HG03280 (cell line): Measurements from ENCODE around the gene HVCN1.
"Not testable (repeated sequence)": the region's sequence is repeated elsewhere in the genome, so short reads cannot be mapped to it uniquely, and the experiment has no call there.

Source experiments
- ATAC-seq: cut with Tn5 transposase; IDR thresholded peaks from one replicate; pipeline ENCODE4 v1.9.1; 2021; ENCODE audit warnings: mild to moderate bottlenecking, moderate library complexity; ENCODE audit not compliant: unreplicated experiment

HVCN1 gene, protein sequence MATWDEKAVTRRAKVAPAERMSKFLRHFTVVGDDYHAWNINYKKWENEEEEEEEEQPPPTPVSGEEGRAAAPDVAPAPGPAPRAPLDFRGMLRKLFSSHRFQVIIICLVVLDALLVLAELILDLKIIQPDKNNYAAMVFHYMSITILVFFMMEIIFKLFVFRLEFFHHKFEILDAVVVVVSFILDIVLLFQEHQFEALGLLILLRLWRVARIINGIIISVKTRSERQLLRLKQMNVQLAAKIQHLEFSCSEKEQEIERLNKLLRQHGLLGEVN

DNA sequence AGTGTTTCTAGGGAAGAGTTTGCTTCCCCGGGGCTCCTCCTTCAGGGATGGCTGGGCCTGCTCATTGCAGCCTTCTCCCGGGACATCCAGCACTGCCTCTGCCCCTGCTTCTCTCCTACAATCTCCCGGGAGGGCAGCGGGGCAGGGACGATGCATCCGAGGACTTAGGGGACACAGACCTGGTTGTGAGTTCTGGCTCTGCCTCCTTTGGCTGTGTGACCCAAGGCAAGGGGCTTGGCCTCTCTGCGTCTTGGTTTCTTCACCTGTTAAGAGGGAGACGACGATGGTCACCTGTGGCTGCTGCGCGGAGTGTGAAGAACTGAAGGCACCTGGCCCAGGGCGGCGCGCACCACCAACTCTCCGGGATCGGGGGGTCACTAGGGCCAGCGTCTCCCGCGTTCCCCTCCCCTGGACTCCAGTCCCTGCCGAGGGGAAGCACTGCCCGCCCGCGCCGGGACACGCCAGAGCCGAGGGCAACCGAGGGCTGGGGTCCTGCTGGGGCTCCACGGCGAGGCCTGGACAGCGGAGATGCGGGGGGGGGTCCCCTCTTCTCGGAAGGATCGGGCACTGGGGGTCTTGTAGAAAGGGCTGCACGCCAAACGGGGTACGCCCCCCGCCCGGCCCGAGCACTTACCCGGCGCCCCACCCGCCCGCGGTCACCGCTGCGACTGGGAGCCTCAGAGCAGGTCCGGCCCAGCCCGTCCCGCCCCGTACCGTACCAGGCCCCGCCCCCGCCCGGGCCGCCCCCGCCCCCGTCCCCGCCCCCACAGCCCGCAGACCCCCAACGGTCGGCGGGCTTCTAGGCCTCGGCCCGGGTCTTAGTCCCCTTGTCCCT lies at the start of gene HVCN1:
Gene HVCN1, minus strand, starts transcription at position 670 of the 835 bp plus-strand sequence. CDS start 5,870 bp downstream, outside the sequence.
- no peak for ATAC-seq

DNA sequence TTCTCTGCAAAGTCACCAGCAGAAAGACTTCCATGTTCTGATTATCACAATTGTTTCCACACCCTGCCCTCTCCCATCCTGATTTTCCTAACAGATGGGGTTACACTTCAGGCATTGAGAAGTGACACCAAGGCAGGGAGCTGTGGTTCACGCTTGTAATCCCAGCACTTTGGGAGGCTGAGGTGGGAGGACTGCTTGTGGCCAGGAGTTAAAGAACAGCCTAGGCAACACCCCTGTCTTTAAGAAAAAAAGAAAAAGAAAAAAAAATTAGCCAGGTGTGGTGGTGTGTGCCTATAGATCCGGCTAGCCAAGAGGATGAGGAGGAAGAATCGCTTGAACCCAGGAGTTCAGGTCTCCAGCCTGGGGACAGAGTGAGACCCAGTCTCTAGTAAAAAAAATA lies 48.6 kb upstream of the HVCN1 start:
- no peak for ATAC-seq

DNA sequence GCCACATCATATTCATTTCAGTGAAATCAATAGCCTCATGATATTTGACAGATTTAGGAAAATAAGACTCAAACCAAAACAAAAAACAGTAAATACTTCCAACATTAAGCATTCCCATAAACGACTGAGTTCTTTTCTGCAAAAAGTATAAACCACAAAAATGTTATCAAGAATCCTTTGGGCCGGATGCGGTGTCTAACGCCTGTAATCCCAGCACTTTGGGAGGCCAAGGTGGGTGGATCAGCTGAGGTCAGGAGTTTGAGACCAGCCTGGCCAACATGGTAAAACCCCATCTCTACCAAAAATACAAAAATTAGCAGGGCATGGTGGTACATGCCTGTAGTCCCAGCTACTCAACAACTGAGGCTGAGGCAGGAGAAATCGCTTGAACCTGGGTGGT lies 48.1 kb upstream of the HVCN1 start:
- not testable (repeated sequence) for ATAC-seq

DNA sequence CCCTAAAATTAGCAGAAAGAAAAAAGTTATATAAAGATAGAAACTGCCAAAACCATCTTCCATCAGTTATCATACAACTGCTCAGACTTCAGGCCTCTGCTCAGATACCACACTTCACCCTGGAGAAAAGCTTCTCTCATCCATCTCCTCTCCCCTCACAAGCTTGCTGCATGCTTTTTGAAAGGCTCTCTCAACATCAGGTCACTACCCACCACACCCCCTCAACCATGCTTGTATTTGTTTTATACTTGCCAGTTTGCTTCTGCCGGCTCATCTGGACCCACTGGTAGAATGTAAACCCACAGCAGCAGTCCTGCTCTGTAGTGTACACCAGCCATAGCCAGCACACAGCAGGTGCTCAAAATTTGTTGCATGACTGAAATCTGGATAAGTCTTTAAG lies 45.0 kb upstream of the HVCN1 start:
- no peak for ATAC-seq

DNA sequence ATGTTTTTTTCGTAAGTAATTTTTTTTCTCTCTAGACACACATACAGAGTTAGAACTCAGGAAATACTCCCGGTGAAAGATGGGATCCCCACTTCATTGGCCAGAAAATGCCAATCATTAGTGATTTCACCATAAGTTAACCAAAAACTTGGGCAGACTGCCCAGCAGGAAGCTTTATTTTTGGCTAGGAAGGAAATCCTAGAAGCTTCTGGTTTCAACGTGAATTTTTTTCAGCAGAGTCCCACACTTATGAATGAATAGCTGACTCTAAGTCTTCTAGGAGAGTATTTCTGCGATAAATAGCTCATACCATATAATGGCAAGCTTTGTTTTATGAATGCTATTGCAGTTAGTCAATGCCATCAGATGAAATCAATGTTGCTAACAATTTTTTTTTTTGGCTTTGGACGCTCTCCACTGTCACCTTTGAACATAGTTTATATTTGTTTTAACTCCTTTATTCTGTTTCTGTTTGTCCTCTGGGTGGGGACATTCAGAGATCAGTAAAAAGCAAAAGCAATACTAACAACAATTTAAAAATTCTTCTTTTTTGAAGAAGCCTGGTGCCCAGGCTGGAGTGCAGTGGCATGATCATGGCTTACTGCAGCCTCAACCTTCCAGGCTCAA lies 44.3 kb upstream of the HVCN1 start:
- ATAC-seq = no peak

DNA sequence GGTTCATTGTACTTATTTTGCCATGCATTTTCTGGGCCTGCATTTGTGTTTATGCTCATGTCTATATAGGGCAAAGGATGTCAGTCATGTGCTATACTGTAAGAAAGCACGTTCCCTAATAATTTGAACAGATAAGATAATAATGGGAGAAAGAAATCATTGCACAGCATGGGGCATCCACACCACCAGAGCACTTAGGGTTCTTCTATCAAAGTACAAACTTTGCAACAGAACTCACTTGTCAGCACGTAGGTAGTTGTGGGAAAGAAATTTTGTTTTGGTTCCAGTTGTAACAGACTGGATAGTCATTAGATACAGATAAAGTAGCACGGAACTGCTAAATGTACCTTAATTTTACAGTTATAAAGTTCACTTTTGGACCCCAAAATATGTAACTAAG lies 43.7 kb upstream of the HVCN1 start:
- ATAC-seq = no peak

DNA sequence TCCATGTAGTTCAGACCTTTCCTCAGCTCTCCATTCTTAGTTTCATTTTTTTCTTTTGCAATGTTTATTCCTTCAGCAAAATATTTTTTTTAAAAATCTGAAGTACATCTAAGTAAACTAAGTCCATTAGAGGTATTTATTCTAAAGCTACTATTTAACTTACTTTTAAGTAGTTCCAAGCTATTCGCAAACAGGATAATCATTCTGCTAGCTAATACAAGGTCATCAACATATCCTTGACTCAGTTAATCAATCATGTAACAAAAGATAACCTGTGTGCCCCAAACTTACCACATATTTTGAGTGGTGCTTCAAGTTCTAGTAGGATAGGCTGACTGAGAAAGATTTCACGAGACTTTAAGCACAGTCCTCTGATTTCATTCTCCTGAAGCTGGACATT lies 42.6 kb upstream of the HVCN1 start:
- ATAC-seq = no peak

DNA sequence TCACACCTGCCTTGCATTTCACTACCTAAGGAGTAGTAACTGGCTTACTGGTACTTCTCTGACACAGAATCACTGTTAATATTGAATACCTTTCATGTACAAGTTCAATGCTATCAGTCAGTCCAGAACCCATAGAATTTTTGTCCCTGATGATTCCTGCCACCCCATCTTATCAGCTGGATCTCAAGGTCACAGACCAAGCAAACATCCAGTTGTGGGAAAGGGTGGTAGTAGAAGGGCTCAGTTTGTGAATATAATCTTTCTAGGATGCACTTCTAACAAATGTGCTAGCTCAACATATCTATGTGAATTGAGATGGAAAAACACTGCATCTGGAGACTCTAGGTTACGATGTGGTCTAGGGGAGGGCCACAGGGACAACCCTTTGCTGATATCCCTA lies 39.7 kb upstream of the HVCN1 start:
- no peak for ATAC-seq

DNA sequence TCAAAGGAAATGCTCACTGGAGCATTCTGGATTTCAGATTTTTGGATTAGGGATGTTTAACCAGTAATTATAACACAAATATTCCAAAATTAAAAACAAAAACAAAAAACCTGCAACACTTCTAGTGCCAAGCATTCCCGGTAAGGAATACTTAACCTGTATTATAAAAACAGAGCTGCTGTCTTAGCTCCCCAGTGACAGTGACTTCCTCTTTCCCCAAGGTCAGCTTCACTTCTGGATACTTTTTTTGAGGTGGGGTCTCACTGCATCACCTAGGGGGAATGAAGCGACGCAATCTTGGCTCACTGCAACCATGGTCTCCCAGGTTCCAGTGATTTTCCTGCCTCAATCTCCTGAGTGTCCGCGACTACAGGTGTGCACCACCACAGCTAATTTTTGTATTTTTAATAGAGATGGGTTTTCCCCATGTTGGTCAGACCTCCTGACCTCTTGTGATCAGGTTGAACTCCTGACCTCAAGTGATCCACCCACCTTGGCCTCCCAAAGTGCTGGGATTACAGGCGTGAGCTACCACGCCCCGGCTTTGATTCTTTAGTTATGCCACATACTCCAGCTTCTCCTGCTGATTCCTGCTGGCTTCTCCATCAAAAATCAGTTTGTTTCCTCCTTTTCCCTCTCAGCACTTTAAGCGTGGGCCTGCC lies 37.9 kb upstream of the HVCN1 start:
- no peak for ATAC-seq

DNA sequence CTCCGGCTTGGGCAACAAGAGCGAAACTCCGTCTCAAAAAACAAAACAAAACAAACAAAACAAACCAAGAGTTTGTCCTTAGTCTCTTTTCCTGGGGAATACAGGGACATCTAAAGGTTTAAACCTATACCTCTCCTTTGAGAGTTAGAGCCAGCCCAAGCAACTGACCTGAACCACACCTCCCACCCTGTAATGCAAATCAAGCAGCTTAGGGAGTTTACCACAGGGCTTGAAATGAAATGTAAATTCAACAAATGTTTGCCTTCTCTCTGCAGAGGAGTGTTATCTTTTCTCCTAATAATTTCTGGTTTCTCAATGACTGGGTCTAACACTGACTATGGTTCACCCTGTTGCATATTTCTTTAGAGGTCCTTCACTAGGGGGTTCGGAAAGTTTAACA lies 37.1 kb upstream of the HVCN1 start:
- no peak for ATAC-seq

DNA sequence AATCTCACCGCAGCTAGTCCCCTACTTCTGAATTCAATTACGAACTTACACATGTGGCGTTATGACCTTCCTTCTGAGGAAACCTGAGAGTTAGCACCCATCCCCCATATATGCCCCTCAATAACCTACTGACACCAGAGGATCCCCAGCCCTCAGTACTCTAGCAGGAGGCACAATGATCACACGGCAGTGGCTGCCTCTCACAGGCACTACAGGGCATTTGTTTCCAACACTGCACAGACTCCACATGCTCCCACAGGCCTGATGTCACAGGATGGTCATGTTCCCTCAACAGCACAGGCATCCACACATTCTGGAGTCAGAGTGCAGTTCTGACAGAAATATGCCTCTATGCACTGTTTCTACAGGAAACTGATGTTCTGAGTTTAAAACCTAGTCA lies 36.4 kb upstream of the HVCN1 start:
- no peak for ATAC-seq

DNA sequence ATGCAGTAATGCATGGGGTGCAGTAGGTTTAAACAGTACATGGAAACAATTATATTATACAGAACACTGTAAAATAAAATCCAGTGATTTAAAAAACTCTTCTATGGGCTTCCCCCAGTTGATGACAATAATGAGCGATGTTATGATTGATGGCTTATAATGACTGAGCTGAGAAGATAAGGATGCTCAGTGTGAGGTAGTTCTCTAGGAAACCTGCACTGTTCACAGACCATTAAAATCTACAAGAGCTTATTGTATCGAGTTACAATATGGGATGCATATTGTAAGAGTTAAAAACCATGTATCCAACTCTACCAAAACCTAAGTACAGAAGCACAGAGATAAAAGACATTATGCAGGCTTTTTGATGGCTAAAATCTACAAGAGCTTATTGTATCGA lies 34.0 kb upstream of the HVCN1 start:
- ATAC-seq = not testable (repeated sequence)

DNA sequence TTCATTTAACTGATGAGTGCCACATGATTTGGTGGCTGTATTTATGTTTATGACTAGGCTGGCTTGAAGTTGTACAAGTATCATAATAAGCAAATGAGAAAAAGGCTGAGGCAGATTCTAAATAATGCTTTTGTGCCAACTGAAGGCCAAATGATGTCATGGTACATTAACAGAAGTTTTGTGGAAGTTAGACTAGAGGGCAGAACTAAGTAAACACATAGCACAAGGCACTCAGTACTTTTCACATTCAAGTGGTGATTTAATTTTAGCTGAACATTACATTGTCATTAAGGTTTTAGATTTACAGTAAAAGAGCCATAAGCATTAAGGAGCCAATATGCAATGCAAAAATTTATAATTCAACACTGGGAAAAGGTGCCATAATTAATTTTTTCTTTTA lies 32.7 kb upstream of the HVCN1 start:
- ATAC-seq = no peak

DNA sequence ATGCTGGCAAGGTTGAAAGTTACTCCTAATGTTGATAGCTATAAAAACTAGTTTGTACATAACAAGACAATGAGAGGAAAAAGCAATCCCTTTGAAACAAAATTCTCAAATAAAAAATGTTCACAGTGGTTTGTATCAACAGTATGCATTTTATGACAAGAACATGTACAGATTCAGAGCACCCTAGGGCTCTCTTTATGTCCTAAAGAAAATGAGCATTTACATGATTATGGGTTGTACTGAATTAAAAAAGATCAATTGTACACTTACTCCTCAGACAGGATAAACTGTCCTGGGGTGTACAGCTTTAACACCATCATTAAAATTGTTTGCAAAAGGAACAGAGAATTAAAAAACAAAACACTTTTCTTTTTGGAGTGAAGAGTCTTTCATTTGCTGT lies 31.6 kb upstream of the HVCN1 start:
- no peak for ATAC-seq

DNA sequence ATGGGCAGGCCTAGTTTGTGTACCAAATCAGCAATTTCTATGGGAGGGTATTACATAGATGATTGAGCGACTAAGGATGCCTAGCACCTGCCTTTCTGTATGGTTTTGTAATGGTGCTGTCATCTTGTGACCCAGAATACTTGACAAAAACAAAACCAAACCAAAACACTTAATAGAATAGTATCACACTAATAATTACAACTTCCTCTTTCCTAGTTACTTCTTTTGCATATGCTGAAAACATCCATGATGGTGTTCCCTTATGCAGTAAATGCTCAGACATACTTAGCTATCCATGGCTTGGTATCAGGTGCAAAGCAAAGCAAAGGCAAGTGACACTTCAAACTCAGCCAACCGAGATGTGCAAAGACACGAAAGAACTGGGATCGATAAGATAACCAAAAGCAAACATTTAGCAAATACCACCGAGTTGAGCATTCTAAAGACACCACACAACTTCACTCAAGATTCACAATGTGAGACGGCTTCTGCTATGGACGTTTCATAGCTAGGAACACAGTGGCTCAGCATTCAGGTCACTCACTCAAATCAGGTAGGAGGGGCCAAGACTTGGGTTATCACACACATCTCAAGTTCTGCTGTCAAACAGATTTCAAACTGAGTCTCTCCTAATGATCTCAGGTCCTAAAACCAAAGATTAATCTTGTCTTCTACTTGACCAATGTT lies 29.4 kb upstream of the HVCN1 start:
- no peak for ATAC-seq

DNA sequence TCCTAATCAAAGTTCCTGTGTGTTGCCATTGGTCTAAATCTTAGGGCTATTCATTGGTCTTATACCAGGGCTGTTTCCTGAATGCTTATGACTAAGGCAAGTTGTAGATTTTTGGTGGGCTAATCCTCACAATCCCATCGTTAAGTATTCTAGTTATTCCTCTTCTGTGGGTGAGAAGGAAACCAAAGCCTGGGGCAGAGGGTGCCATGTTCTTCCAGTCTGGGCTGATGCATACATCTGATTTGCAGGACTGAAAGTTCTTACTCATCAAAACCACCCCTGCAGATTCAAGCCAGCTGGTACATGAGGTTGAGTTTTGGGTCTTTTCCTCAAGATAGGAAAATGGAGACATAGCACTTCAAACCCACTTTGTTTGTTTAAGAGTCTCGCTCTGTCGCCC lies 28.1 kb upstream of the HVCN1 start:
- no peak for ATAC-seq

DNA sequence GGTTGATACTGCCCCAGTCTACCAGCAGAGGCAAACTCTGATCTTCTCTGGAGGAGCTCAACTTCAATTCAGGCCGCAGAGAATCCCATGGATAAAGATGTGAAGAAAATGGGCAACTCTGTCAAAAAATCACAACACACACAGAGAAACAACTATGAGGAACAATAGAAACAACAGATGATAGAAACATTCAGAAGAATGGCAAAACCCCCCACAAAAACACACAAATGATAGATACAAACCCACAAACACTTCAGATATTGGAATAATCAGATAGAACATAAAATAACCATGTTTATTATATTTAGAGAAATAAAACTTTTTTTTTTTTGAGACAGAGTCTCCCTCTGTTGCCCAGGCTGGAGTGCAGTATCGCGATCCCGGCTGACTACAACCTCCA lies 20.0 kb upstream of the HVCN1 start:
- no peak for ATAC-seq

DNA sequence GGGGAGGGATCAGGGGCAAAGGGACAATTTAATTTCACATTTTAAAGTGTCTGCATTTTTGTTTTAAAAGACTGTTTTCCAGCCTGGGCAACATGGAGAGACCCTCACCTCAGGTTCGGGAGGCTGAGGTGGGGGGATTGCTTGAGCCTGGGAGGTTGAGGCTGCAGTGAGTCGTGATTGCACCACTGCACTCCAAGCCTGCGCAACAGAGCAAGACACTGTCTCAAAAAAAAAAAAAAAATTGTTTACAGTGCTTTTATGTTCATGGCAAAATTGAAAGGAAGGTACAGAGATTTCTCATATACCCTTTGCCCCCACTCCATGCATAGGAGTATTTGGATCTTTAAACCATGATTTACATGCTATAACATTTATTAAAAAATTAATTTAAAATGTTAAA lies 16.4 kb upstream of the HVCN1 start:
- ATAC-seq = no peak

DNA sequence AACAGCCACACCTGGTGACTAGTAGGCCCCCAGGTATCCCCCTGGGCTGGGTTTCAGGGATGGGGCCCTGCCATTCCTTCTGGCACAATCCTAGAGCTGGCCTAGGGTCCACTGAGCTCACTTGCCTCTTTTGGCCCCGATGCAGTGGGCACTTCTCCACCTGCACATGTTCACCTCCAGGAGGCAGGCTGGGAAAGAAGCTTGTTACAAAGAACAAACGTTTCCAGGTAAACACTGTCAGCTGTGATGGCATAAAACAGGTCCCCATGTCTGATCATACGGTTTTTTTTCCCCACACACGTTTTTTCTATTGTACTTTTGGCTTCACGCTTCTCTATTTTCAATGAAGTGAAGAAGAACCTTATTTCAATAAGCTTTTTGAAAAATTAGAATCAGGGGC lies 15.8 kb upstream of the HVCN1 start:
- ATAC-seq = no peak

DNA sequence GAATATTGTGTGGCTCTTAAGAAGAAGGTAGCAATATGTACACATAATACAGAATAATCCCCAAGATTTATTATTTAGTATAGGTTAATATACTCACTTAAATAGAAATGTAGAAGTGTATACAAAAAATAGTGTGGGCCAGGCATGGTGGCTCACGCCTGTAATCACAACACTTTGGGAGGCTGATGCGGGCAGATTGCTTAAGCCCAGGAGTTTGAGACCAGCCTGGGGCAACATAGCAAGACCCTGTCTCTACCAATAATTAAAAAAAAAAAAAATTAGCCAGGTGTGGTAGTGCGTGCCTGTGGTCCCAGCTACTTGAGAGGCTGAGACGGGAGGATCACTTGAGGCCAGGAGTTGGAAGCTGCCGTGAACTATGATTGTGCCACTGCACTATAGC lies 15.3 kb upstream of the HVCN1 start:
- no peak for ATAC-seq

DNA sequence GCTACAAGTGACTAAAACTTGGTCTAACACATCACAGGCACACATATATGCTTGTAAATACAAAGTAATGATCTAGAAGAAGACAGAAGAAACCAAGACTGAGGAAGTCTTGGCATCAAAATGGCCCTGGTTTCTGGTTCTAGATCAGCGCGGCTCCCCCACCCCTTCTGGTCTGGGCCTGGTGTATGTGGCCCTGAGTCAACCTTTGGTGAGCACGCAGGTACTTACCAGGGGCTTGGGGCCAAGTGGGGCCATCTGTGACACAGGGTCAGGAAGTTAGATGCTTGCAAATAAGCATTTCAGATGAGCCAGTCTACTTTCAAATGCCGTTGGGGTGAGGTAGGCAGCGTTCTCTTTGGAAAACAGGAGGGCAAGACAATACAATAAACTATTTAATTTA lies 13.2 kb upstream of the HVCN1 start:
- ATAC-seq = no peak
